Stomach (tissue), 4 donors: ENCODE measurements around the gene PRKN.

Source experiments
- CTCF ChIP-seq, 7 experiments: fragments of 450-650 bp in 4 of 7; fragments of 200-600 bp in 3 of 7; sonication (generic) in 3 of 7; IDR thresholded peaks; one replicate each; pipeline ENCODE4 v1.5.1; 2016 to 2019; ENCODE audit warnings: antibody characterized with exemption in 7 of 7, control low read depth in 2 of 7, mild to moderate bottlenecking in 1 of 7
- POLR2A ChIP-seq, 4 donors: fragments of 450-650 bp; IDR thresholded peaks; one replicate each; pipeline ENCODE4 v1.6.1; 2016; ENCODE audit warnings: antibody characterized with exemption in 4 of 4, control low read depth in 2 of 4, mild to moderate bottlenecking in 1 of 4, moderate library complexity in 1 of 4

- TF ChIP-seq CTCF (IDR thresholded peaks at IDR 0.05), result no peak
- TF ChIP-seq POLR2A (IDR thresholded peaks at IDR 0.05), result no peak
Observed at GRCh38 chr6:162674452-162674851, 53.1 kb downstream of the PRKN start.
